NCI-H2171 treated with DMSO at 0.1 percent for 48 hours (cell line): ENCODE results near the gene LILRB5.
"Not testable (repeated sequence)": the region's sequence is repeated elsewhere in the genome, so short reads cannot be mapped to it uniquely, and the experiment has no call there.

Experiments used
- DNase-seq: peaks from one replicate; lab custom pipeline; 2025; lab: John Stamatoyannopoulos, UW

LILRB5 gene

DNA sequence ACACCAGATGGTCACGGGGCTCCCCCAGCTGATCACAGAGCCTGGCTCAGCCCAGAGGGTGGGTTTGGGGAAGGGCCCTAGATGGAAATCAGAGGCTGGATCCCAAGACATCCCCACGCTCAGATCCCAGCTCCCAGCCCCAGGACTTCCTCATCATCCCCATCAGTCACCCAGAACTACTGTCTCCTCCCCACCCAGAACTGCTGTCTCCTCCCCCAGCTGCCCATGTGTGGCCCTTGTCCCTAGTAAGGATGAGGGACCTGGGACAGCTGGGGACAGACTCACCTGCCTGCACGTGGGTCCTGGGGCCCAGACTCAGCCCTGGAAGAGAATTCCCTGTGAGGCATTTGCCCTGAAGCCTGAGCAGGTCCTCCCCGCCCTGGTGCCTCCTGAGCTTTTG lies 14.8 kb downstream of the LILRB5 start:
- not testable (repeated sequence) for DNase-seq

GRCh38 chr19:54240372-54241336 lies 16.4 kb downstream of the LILRB5 start:
- DNase-seq: not testable (repeated sequence)

- not testable (repeated sequence) for DNase-seq
These were observed 17.3 kb downstream of the LILRB5 start for GRCh38 chr19:54239491-54240371.

DNA sequence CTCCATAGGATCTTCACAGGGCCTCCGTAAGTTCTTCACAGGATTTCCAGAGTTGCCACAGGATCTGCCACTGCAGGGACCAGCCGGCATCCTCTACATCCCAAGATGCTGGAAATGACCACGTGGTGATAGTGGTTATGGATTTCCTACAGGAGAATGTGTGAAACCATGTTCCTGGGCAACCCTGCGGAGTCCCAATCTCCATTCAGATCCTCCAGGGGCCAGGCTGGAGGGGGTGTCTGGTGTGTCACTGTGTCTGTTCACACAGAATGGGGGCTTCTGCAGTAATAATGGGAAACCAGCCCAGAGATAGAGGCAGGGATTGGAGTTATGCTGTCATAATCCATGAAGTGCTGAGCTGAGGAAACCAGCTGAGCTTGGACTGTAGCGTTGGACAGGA lies 23.1 kb downstream of the LILRB5 start:
- DNase-seq: no peak

- peak; percentile 18 for DNase-seq
These were observed 25.8 kb downstream of the LILRB5 start for GRCh38 chr19:54231077-54231931.

GRCh38 chr19:54230031-54230430 lies 27.0 kb downstream of the LILRB5 start:
- DNase-seq: no peak

GRCh38 chr19:54229146-54229545 lies 27.9 kb downstream of the LILRB5 start:
- DNase-seq: no peak

DNA sequence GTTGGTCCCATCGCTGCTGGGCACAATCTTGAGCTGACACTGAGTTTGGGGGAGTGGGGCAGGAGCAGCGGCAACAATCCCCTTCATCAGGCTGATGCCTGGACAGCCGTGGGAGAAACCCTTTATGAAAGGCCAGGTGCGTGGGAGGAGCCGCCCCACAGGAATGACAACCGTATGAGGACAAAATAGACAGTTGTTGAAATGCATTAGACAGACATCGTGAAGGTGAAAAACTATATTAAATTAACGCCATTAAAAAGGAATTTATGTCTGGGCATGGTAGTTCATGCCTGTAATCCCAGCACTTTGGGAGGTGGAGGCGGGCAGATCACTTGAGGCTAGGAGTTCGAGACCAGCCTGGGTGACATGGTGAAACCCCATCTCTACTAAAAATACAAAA lies 32.5 kb downstream of the LILRB5 start:
- not testable (repeated sequence) for DNase-seq

GRCh38 chr19:54223937-54224281 lies 33.2 kb downstream of the LILRB5 start:
- DNase-seq: not testable (repeated sequence)

- not testable (repeated sequence) for DNase-seq
These were observed 33.7 kb downstream of the LILRB5 start for GRCh38 chr19:54223277-54223936.

DNA sequence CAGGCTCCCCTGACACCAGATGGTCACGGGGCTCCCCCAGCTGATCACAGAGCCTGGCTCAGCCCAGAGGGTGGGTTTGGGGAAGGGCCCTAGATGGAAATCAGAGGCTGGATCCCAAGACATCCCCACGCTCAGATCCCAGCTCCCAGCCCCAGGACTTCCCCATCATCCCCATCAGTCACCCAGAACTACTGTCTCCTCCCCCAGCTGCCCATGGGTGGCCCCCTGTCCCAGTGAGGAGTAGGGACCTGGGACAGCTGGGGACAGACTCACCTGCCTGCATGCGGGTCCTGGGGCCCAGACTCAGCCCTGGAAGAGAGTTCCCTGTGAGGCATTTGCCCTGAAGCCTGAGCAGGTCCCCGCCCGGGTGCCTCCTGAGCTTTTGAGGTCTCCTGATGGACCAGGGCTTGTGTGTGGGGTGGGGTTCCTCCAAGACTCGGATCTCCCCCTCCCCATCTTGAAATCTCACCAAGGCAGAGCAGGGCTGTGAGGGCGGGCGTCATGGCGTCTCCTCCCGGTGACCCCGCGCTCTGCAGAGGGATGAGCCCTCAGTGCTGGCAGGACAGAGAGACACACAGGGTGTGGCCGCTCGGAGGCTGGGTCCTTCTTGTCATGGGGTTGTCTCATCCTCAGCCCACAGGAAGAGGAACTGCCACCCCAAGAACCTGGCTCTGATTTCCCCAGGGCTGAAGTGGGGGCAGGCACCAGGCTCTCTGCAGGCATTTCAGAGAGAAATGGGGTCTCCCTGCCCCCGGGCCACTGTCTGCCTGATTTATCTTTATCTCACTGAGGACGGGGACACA lies 34.4 kb downstream of the LILRB5 start, which contains the start of gene LILRB3:
TSS of gene LILRB3 (minus strand) at position 534 of the 803 bp plus-strand sequence. CDS start at position 503, 31 bp downstream.
- not testable (repeated sequence) for DNase-seq

DNA sequence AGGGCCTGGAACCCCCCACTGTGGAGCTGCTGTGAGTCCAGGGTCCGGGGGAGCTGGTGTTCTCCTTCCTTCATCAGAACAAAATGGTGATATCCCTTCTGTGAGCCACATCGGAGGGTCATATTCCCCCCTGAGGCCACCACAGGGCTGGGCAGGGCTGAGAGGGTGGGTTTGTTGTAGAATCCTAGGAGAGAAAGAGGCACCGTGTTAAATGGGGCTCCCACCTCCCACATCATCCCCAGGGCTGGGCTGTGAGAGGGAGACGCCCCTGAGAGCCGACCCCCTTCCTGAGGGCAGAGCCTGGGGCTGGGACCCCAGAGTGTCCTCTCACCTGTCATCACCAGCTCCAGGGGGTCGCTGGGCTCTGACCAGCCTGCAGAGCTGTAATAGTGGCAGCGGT lies 35.1 kb downstream of the LILRB5 start:
- DNase-seq: not testable (repeated sequence)

GRCh38 chr19:54219702-54220101 lies 37.4 kb downstream of the LILRB5 start:
- not testable (repeated sequence) for DNase-seq

GRCh38 chr19:54218960-54219661 lies 38.0 kb downstream of the LILRB5 start:
- DNase-seq: no peak

DNA sequence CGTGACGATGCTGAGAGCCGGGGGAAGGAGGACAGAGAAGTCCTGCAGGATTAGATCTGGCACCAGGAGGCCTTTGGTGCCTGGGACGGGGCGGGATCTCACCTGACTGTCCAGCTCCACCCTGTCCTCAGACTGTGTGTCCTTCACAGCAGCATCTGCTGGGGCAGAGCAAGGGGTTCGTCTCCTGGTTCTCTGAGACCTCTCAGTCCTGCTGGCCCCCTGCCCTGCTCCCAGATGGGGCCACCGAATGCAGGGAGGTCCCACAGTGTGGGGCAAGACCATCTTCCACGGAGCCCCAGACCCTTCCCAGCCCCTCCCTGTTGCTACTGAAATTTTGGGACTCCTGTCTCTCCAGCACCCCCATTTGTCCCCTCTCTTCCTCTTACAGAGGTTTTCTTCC lies 38.8 kb downstream of the LILRB5 start:
- no peak for DNase-seq

DNA sequence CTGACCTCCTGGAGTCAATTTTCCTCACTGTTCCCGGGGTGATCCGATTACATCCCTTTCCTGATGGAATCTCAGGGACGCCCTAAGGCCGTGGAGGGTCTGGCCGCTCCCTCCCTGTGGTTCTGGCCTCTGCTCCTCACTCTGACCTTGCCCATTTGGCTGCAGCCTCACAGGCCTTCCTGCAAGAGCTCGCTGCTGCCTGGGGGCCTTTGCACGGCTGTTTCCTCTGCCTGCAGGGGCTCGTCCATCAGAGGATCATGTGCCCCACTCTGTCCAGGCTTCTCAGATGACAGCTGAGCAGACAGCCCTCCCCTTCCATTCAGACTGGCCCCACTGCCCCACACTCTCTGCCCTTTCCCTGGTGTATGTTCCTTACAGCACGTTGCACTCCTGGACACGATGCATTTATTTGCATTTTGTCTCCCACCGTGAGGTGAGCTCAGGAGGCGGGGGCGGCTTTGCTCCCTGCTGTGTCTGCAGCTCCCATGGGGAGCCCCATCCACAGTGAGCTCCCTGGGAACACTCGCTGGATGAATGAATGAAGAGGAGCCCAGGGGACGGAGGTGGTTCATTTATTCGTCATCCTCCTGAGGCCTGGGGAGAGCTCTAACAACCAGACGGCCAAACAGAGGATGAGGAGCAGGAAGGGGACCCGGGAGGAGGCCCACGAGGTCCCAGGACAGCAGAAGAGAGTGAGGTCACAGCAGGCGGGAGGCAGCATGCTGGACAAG lies 39.4 kb downstream of the LILRB5 start:
- DNase-seq: not testable (repeated sequence)

DNA sequence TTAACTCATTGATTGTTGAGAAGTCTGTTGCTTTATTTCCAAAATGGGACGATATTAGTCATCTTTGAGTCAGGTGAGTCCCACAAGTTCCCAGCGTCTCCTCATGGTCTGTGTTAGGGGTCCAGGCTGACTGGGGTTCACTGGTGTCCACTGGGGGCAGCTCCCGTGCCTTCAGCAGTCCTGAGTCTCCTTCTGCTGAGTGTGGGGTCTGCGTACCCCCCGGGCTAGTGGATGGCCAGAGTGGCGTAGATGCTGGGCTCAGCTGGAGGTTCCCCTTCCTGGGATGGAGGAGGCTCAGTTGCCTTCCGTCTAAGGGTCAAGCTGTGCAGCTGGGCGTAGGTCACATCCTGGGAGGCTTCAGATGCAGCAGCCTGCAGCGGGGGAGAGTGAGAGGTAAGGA lies 40.2 kb downstream of the LILRB5 start:
- no peak for DNase-seq

GRCh38 chr19:54214734-54215133 lies 42.3 kb downstream of the LILRB5 start:
- DNase-seq: not testable (repeated sequence)

GRCh38 chr19:54214217-54214616 lies 42.9 kb downstream of the LILRB5 start:
- not testable (repeated sequence) for DNase-seq
